HCT116 (cell line): ENCODE data around the gene SLC6A6. TPM values are rescaled to one million over a fixed set of nuclear protein-coding genes. Genes with fewer than 3 reads are reported as not detected.

ENCODE experiments used
- ATAC-seq: fragments of 200-7000 bp; cut with Tn5 transposase; 2 replicates; pipeline ENCODE4 v1.9.1; 2020; ENCODE audit warnings: mild to moderate bottlenecking, moderate library complexity
- BruUV-seq: library from RNA; stranded (reverse); fragments of 400-500 nt; replicated peaks from 2 replicates; lab custom pipeline; 2021; lab: Mats Ljungman, UMichigan
- CTCF ChIA-PET: fragments of 300-600 bp; sonication (Branson Sonifier 250); formaldehyde crosslinking; loops from one replicate; lab custom pipeline; 2021; ENCODE audit warnings: antibody characterized with exemption; lab: Charles Lee
- POLR2A ChIA-PET: fragments of 300-600, 350-600 bp; sonication (Branson Sonifier 250); formaldehyde crosslinking; loops from one replicate; lab custom pipeline; 2021; ENCODE audit warnings: antibody characterized with exemption; lab: Charles Lee
- RAD21 ChIA-PET, 2 experiments: fragments of 300-600 bp; sonication (Branson Sonifier 250); formaldehyde crosslinking; loops; one replicate each; lab custom pipeline; 2023; ENCODE audit warnings: low total read pairs in 2 of 2; ENCODE audit not compliant: uncharacterized antibody in 2 of 2, unreplicated experiment in 2 of 2, low non-redundant PET in 1 of 2; lab: Charles Lee
- DNase-seq: peaks from one replicate; pipeline ENCODE4 v3.0.0-alpha.2; 2010; ENCODE audit warnings: low read depth, low spot score
- H2AFZ ChIP-seq: fragments of 200-600 bp; shearing (Covaris generic), sonication (generic); 2 replicates; pipeline ENCODE4 v1.6.1; 2017; ENCODE audit warnings: low read depth, mixed run types, mixed read lengths, antibody characterized with exemption, low read length; ENCODE audit not compliant: poor library complexity, severe bottlenecking
- H3K27ac ChIP-seq: 2 replicates; pipeline ENCODE4 v1.5.1; 2012; ENCODE audit warnings: low read depth, low read length
- H3K27me3 ChIP-seq: fragments of 200-600 bp; sonication (generic); 2 replicates; pipeline ENCODE4 v1.6.1; 2016; ENCODE audit warnings: mixed run types, low read length, mixed read lengths; ENCODE audit not compliant: insufficient read depth
- H3K36me3 ChIP-seq, 2 experiments: fragments of 200-500 bp in 1 of 2; fragments of 200-600 bp in 1 of 2; sonication (Bioruptor generic) in 1 of 2; sonication (generic) in 1 of 2; 2 replicates each; pipeline versions ENCODE4 v1.5.1 to v1.6.1; 2014 to 2016; ENCODE audit warnings: low read length in 2 of 2, inconsistent platforms in 1 of 2, mixed read lengths in 1 of 2, mixed run types in 1 of 2; ENCODE audit not compliant: insufficient read depth in 2 of 2, control insufficient read depth in 1 of 2
- H3K4me1 ChIP-seq, 2 experiments: fragments of 200-600 bp in 1 of 2; sonication (generic) in 1 of 2; 2 replicates each; pipeline versions ENCODE4 v1.5.1 to v1.6.1; 2012 to 2017; ENCODE audit warnings: low read length in 2 of 2, inconsistent platforms in 1 of 2, mild to moderate bottlenecking in 1 of 2, mixed read lengths in 1 of 2, mixed run types in 1 of 2, moderate library complexity in 1 of 2; ENCODE audit not compliant: insufficient read depth in 2 of 2, control insufficient read depth in 1 of 2
- H3K4me2 ChIP-seq: fragments of 200-600 bp; sonication (generic); 2 replicates; pipeline ENCODE4 v1.6.1; 2017; ENCODE audit warnings: mixed run types, low read length, mixed read lengths
- H3K4me3 ChIP-seq, 2 experiments: fragments of 200-600 bp in 1 of 2; sonication (generic) in 1 of 2; replicated peaks in 1 of 2; 2 replicates each; pipeline ENCODE4 v1.5.1; 2011 to 2016; ENCODE audit warnings: low read length in 2 of 2, control low read depth in 1 of 2, low read depth in 1 of 2, mild to moderate bottlenecking in 1 of 2, mixed read lengths in 1 of 2, mixed run types in 1 of 2
- H3K79me2 ChIP-seq: fragments of 200-600 bp; sonication (generic); 2 replicates; pipeline ENCODE4 v1.6.1; 2017; ENCODE audit warnings: mild to moderate bottlenecking, mixed run types, low read length, moderate library complexity, mixed read lengths; ENCODE audit not compliant: insufficient read depth
- H3K9ac ChIP-seq: fragments of 200-600 bp; sonication (generic); 2 replicates; pipeline ENCODE4 v1.6.1; 2016; ENCODE audit warnings: low read length, mixed read lengths
- H3K9me2 ChIP-seq: fragments of 200-600 bp; sonication (generic), shearing (Covaris generic); 2 replicates; pipeline ENCODE4 v1.6.1; 2017; ENCODE audit warnings: mixed run types, mild to moderate bottlenecking, moderate library complexity; ENCODE audit not compliant: insufficient read depth
- H3K9me3 ChIP-seq, 2 experiments: fragments of 200-500 bp in 1 of 2; fragments of 200-600 bp in 1 of 2; sonication (Bioruptor generic) in 1 of 2; sonication (generic) in 1 of 2; 2 replicates each; pipeline ENCODE4 v1.6.1; 2014 to 2017; ENCODE audit warnings: low read length in 2 of 2, mixed read lengths in 2 of 2, inconsistent platforms in 1 of 2, low read depth in 1 of 2, mild to moderate bottlenecking in 1 of 2, mixed run types in 1 of 2, moderate library complexity in 1 of 2; ENCODE audit not compliant: control insufficient read depth in 1 of 2, insufficient read depth in 1 of 2
- H4K20me1 ChIP-seq: fragments of 200-600 bp; sonication (generic), shearing (Covaris generic); 2 replicates; pipeline ENCODE4 v1.6.1; 2017; ENCODE audit warnings: mixed run types, mild to moderate bottlenecking, moderate library complexity; ENCODE audit not compliant: insufficient read depth
- ATF3 ChIP-seq: IDR thresholded peaks from 2 replicates; pipeline ENCODE4 v1.6.1; 2012
- CBX3 ChIP-seq: IDR thresholded peaks from 2 replicates; pipeline ENCODE4 v1.6.1; 2012; ENCODE audit warnings: low read depth
- EZH2 ChIP-seq: fragments of 200-600 bp; sonication (generic); IDR thresholded peaks from 2 replicates; pipeline ENCODE4 v1.6.1; 2017; ENCODE audit warnings: antibody characterized with exemption, mixed run types
- JUND ChIP-seq: IDR thresholded peaks from 2 replicates; pipeline ENCODE4 v1.6.1; 2012
- RAD21 ChIP-seq: IDR thresholded peaks from 2 replicates; pipeline ENCODE4 v1.6.1; 2012; ENCODE audit warnings: low read depth, mild to moderate bottlenecking
- REST ChIP-seq: IDR thresholded peaks from 2 replicates; pipeline ENCODE4 v1.6.1; 2012; ENCODE audit warnings: low read depth
- SIN3A ChIP-seq: IDR thresholded peaks from 2 replicates; pipeline ENCODE4 v1.6.1; 2012; ENCODE audit warnings: low read depth
- SP1 ChIP-seq: IDR thresholded peaks from 2 replicates; pipeline ENCODE4 v1.6.1; 2012; ENCODE audit warnings: low read depth
- SRF ChIP-seq: IDR thresholded peaks from 2 replicates; pipeline ENCODE4 v1.6.1; 2012; ENCODE audit warnings: low read depth
- YY1 ChIP-seq: IDR thresholded peaks from 2 replicates; pipeline ENCODE4 v1.6.1; 2011; ENCODE audit warnings: low read length, low read depth, moderate library complexity, mild to moderate bottlenecking; ENCODE audit not compliant: insufficient replicate concordance; ENCODE audit errors: extremely low read depth
- ZNF274 ChIP-seq: fragments of 200-500 bp; sonication (Bioruptor generic); IDR thresholded peaks from 2 replicates; pipeline ENCODE4 v1.6.1; 2014; ENCODE audit warnings: mild to moderate bottlenecking, low read depth, low read length, inconsistent platforms
- intact Hi-C: fragments of 100-400 bp; cut with micrococcal nuclease; formaldehyde crosslinking; loops from 2 replicates; pipeline ENCODE4 v1.10.0; 2022
- total RNA-seq: library from RNA; stranded (reverse); gene quantifications from one replicate; pipeline ENCODE4 v1.2.1, GENCODE V29; 2021; ENCODE audit not compliant: unreplicated experiment

The SLC6A6 gene
- total RNA-seq, 1 experiment from 2014 or later = 36.3 TPM

GRCh38 chr3:14410503-14411165, 8.2 kb downstream of the SLC6A6 start:
- ATAC-seq (peak; percentile 41), DNase-seq (no peak)
- H3K4me3 ChIP-seq = no peak overlapping the region
- no peaks in the 10 kb centered on the region for H3K9me2 ChIP-seq
- POLR2A ChIA-PET = no interaction called here
- BruUV-seq = no TSS peak
- H3K4me1 ChIP-seq = peaks cover 11 to 36% of the 10 kb centered on the region in 2 experiments
- peaks cover 0 to 21% of the 10 kb centered on the region in 2 experiments; a peak in 1 of 4 replicates for H3K36me3 ChIP-seq
- CTCF ChIA-PET = no interaction called here
- peaks cover 96% of the 10 kb centered on the region for H3K79me2 ChIP-seq
- H4K20me1 ChIP-seq = peaks cover 3% of the 10 kb centered on the region; the same call in 1 of the 2 replicates
- H3K9ac ChIP-seq = no peak overlapping the region
- H3K27me3 ChIP-seq = no peaks in the 10 kb centered on the region
- H3K27ac ChIP-seq = no peak overlapping the region
- H3K4me2 ChIP-seq = peak overlapping the region; percentile 30
- RAD21 ChIA-PET = no interaction called here
- TF ChIP-seq REST = no peak
- TF ChIP-seq YY1 = no peak
- no peak for TF ChIP-seq SRF
- no peak for TF ChIP-seq SP1
- no peak for TF ChIP-seq SIN3A
- no peak for TF ChIP-seq JUND
- TF ChIP-seq RAD21 = no peak
- no peak for TF ChIP-seq CBX3
- no peak for TF ChIP-seq ZNF274
- TF ChIP-seq ATF3 = no peak
- TF ChIP-seq EZH2 = no peak
- intact Hi-C loops = no loop called here
- H2AFZ ChIP-seq = no peak overlapping the region
- H3K9me3 ChIP-seq = no peaks in the 10 kb centered on the region
